ENCODE results near the gene SLC6A4.

DNA sequence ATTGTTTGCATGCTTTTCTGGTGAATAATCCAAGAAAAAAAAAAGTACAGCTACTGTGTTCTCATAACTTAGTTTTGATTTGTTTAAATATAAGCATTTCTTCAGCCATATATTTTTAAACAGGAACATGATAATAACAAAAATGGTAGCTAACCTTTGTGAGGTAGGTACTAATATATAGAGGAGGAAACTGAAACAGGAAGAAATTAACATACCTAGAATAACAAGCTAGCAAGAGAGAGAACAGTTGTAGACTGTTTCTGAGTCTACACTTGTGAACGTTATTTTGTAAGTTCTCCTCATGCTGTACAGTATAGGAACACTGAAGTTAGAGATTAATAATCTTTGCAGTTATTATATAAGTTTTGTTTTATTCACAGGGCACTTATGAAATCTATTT is 69.5 kb downstream of the SLC6A4 start:
- TF ChIP-seq, protein P1, sequence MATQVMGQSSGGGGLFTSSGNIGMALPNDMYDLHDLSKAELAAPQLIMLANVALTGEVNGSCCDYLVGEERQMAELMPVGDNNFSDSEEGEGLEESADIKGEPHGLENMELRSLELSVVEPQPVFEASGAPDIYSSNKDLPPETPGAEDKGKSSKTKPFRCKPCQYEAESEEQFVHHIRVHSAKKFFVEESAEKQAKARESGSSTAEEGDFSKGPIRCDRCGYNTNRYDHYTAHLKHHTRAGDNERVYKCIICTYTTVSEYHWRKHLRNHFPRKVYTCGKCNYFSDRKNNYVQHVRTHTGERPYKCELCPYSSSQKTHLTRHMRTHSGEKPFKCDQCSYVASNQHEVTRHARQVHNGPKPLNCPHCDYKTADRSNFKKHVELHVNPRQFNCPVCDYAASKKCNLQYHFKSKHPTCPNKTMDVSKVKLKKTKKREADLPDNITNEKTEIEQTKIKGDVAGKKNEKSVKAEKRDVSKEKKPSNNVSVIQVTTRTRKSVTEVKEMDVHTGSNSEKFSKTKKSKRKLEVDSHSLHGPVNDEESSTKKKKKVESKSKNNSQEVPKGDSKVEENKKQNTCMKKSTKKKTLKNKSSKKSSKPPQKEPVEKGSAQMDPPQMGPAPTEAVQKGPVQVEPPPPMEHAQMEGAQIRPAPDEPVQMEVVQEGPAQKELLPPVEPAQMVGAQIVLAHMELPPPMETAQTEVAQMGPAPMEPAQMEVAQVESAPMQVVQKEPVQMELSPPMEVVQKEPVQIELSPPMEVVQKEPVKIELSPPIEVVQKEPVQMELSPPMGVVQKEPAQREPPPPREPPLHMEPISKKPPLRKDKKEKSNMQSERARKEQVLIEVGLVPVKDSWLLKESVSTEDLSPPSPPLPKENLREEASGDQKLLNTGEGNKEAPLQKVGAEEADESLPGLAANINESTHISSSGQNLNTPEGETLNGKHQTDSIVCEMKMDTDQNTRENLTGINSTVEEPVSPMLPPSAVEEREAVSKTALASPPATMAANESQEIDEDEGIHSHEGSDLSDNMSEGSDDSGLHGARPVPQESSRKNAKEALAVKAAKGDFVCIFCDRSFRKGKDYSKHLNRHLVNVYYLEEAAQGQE (IDR thresholded peaks at IDR 0.05; ENCODE audit: low read depth): no peak
- TF ChIP-seq CBX3 (IDR thresholded peaks at IDR 0.05; ENCODE audit: low read depth) (no peak), CEBPB (IDR thresholded peaks at IDR 0.05; ENCODE audit: low read depth) (no peak), RAD21 (IDR thresholded peaks at IDR 0.05; ENCODE audit: low read depth) (no peak), POLR2A (IDR thresholded peaks at IDR 0.05; ENCODE audit: borderline replicate concordance, extremely low read depth, insufficient read depth, insufficient read length) (no peak), EZH2 (IDR thresholded peaks at IDR 0.05) (no peak), EZH2phosphoT487 (IDR thresholded peaks at IDR 0.05; ENCODE audit: borderline replicate concordance) (no peak), SP1 (IDR thresholded peaks at IDR 0.05; ENCODE audit: low read depth) (no peak), TCF7L2 (IDR thresholded peaks at IDR 0.05; ENCODE audit: borderline replicate concordance, extremely low read depth, insufficient read depth, insufficient read length) (no peak)
- TF ChIP-seq, protein P2, sequence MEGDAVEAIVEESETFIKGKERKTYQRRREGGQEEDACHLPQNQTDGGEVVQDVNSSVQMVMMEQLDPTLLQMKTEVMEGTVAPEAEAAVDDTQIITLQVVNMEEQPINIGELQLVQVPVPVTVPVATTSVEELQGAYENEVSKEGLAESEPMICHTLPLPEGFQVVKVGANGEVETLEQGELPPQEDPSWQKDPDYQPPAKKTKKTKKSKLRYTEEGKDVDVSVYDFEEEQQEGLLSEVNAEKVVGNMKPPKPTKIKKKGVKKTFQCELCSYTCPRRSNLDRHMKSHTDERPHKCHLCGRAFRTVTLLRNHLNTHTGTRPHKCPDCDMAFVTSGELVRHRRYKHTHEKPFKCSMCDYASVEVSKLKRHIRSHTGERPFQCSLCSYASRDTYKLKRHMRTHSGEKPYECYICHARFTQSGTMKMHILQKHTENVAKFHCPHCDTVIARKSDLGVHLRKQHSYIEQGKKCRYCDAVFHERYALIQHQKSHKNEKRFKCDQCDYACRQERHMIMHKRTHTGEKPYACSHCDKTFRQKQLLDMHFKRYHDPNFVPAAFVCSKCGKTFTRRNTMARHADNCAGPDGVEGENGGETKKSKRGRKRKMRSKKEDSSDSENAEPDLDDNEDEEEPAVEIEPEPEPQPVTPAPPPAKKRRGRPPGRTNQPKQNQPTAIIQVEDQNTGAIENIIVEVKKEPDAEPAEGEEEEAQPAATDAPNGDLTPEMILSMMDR (IDR thresholded peaks at IDR 0.05 in 2 of 3, conservative IDR thresholded peaks at IDR 0.05 in 1 of 3; ENCODE audit: borderline replicate concordance in 1 of 3, insufficient read depth in 1 of 3, low read depth in 2 of 3, low read length in 2 of 3): no peak
